Right cardiac atrium (tissue), 5 donors: ENCODE results near the gene ADAM22. TPM values are rescaled to one million over a fixed set of nuclear protein-coding genes. Genes with fewer than 3 reads are reported as not detected.

Experiments used
- ATAC-seq, 2 donors: fragments of 200-7000 bp; cut with Tn5 transposase; one replicate each; pipeline versions ENCODE4 v1.8.0 to v1.9.1; 2020; ENCODE audit warnings: moderate library complexity in 2 of 2, mild to moderate bottlenecking in 1 of 2
- DNase-seq, 3 donors: peaks; one replicate each; pipeline ENCODE4 v3.0.0-alpha.2; 2020
- H3K27ac ChIP-seq: one replicate; pipeline ENCODE4 v1.5.1; 2013; ENCODE audit warnings: mild to moderate bottlenecking, low read length, control low read depth, moderate library complexity
- H3K27me3 ChIP-seq: one replicate; pipeline ENCODE4 v1.6.1; 2013; ENCODE audit not compliant: control insufficient read depth, insufficient read depth
- H3K4me1 ChIP-seq: one replicate; pipeline ENCODE4 v1.6.1; 2013; ENCODE audit warnings: low read length; ENCODE audit not compliant: control insufficient read depth, insufficient read depth
- H3K4me3 ChIP-seq: one replicate; pipeline ENCODE4 v1.5.1; 2013; ENCODE audit warnings: low read length, control low read depth
- H3K9me3 ChIP-seq: one replicate; pipeline ENCODE4 v1.6.1; 2013; ENCODE audit warnings: low read length; ENCODE audit not compliant: control insufficient read depth
- WGBS: extraction: QIAGEN DNeasy Blood & Tissue Kit; methylation state at CpG from one replicate; pipeline ENCODE4 v1.1.7; 2013; 5-methylcytosine and 5-hydroxymethylcytosine counted together
- intact Hi-C, 4 donors: fragments of 100-400 bp; cut with DNase I; formaldehyde crosslinking; loops; one replicate each; pipeline versions ENCODE4 v1.11.0 to v1.14.0; 2022 to 2023
- polyA plus RNA-seq: library from polyadenylated mRNA; stranded (reverse); fragments of 200-250 nt; gene quantifications from one replicate; pipeline ENCODE4 v1.2.3, GENCODE V29; 2013
- total RNA-seq, 4 donors: library from RNA; stranded (reverse); fragmentation: NEBNext Ultra II Directional; extraction: Animal tissue kit (Norgen Biotek cat#: 25700); gene quantifications; one replicate each; pipeline ENCODE4 v1.2.1, GENCODE V29; 2021
- donor health status: healthy with polysubstance abuse.
- donor health status: DM: no; HTN: yes; CAD: no.
- donor health status: DM: no; HTN: no; CAD: no.
- donor health status: DM: no; HTN: yes; CAD: no; lungs with severe emphysema.
- donor health status: DM: yes; HTN: yes; CAD: no.

Gene ADAM22
- total and polyA plus RNA-seq, 5 donors = 0.57 to 5.6 (median 2.9) TPM

DNA sequence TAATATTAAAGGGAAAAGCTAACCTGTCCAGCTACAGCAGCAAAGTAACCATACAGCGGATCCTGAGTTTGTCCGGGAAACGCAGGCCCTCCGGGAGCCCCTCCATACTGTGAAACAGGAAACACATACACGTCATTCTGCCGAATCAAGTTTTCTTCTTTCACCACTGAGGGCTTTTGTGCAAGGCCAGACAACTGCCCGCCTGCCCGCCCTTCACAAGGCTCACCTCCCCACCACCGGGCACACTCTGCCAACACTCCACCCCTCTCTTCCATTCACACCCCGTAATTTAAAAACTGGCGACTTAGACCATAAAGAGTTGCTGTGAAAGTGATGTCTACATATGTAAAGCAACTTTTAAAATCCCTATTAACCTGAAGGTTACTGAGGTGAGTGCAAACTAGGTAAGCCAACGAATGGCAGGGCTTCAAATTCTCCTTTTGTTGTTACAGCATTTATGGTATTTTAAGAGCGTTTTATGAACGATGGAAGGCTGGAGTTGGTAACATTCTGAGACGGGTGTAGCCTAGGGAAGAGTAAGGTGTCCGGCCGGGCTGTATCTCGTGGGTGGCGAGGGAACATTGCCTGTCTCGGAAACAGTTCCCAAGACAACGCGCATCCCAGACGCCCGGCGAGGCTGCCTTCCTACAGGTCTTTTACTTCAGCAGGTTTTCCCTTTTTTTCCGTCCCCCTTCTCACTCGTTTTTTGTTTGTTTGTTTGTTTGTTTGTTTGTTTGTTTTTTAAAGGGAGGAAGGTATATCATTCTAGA lies 285.0 kb downstream of the ADAM22 start:
- Histone ChIP-seq H3K4me3 (peak overlapping the region; percentile 97), H3K9me3 (no peaks in the 10 kb centered on the region), H3K27me3 (no peaks in the 10 kb centered on the region), H3K27ac (no peak overlapping the region), H3K4me1 (peaks cover 2% of the 10 kb centered on the region)
- peak; percentile 46 to 61 for ATAC-seq
- WGBS = 1% methylated on average over 27 of the region's 27 CpGs
- peak; percentile 42 to 76 (median 70) for DNase-seq
- intact Hi-C loops = no loop called here

DNA sequence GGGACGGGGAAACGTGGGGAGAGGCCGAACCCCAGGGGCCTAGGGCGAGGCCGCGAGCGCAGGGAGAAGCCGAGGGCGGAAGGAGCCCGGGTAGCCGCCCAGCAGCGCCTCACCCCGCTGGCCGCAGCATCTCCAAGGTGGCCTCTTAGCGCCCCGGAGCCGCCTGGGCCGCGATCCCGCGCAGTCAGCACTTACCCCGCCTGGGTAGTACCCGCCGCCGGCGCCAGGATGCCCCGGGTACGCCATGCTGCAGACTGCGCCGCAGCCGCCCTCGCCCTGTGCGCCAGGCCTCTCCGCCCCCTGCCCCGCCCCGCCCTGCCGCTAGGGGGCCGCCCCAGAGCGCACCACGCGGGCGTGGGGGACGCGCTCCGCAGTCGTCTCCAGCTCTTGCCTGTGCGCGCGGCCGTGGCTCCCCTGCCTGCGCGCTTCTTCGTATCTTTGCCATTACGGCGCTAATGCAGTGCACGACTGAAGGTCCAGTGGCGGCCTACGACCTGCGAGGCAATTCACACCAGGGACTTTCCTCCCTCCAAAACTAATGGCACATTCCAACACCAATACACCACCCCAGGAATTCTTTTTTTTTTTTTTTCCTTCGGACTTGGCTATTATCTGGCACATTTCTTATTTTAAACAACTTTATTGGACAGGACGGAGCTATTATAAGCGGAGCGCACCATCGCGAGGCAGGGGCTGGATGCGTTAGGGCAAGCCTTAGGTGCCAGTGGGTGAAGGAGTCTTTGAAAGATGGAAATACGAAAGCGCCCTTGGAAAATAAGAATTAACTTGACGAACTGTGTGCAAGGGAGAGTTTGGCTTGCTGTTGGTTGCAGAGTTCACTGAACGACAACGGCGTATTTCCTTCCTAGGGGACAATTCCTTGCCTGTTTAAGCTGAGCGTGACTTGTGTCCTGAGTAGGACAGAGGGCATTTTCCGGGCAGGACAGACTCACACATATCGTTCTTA lies 286.0 kb downstream of the ADAM22 start, which contains the start of gene SRI:
Gene SRI (minus strand): TSS at position 258 of the 967 bp plus-strand sequence. CDS start 12 bp downstream, at position 246.
- peak; percentile 87 to 96 (median 95) for DNase-seq
- no peaks in the 10 kb centered on the region for H3K9me3 ChIP-seq
- ATAC-seq = peak; percentile 99 to 100
- WGBS = under 1% methylated on average over 75 of the region's 75 CpGs
- H3K27ac ChIP-seq = peak within 1 kb of the TSS; percentile 96
- intact Hi-C loops = no loop called here
- peaks cover 2% of the 10 kb centered on the region for H3K4me1 ChIP-seq
- no peaks in the 10 kb centered on the region for H3K27me3 ChIP-seq
- H3K4me3 ChIP-seq = peak within 1 kb of the TSS; percentile 97

DNA sequence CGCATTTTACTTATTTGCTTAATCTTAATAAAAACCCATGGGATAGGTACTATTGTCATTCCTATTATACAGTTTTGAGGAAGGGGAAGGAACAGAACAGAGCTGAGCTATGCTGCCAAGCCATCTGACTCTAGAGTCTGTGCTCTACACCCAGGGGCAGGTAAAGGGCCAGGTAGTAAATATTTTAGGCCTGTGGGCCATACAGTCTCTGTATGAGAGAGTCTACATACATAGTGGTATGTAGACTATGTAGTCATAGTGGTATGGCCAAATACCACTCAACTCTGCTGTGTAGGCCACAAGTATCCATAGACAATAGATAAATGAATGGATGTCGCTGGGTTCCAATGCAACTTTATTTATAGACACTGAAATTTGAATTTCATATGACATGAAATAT lies 289.2 kb downstream of the ADAM22 start:
- DNase-seq (no peak), ATAC-seq (no peak)
- Histone ChIP-seq H3K4me1 (no peaks in the 10 kb centered on the region), H3K27ac (no peak overlapping the region), H3K9me3 (no peaks in the 10 kb centered on the region), H3K4me3 (no peak overlapping the region), H3K27me3 (no peaks in the 10 kb centered on the region)
- 96% methylated on average over 2 of the region's 2 CpGs for WGBS
- intact Hi-C loops = no loop called here

DNA sequence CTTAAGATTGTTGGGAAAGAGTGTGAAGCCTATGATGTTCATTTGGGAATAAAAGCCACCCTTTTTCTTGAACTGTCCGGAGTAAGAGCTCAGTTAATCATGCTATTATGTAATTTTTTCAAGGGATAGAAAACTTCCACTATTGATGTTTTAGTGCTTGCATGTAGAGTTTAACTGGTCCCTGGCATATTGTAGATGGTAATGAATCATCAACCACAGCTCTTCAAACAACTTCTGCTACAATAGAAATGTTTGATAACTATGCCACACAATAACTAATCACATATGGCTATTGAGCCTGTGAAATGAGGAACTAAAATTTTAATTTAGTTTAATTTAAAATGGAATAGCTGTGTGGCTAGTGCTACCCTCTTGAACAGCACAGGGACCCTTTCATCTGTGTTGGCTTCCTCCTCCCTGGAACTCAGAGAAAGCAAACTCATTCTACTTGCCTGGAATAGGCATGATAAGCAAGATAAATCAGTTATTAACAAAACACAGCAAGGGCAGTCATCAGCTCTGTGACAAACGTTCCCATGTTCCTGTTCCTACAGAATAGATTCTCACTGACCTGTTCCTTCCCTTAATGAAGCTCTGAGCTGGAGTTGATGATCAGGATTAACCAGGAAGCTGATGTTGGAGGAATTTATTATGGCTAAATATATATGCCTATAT lies 290.7 kb downstream of the ADAM22 start:
- Histone ChIP-seq H3K4me3 (no peak overlapping the region), H3K4me1 (no peaks in the 10 kb centered on the region), H3K27ac (no peak overlapping the region), H3K27me3 (no peaks in the 10 kb centered on the region), H3K9me3 (no peaks in the 10 kb centered on the region)
- intact Hi-C loops = no loop called here
- ATAC-seq (no peak), DNase-seq (no peak)
- WGBS = 50% methylated on average over 2 of the region's 2 CpGs

DNA sequence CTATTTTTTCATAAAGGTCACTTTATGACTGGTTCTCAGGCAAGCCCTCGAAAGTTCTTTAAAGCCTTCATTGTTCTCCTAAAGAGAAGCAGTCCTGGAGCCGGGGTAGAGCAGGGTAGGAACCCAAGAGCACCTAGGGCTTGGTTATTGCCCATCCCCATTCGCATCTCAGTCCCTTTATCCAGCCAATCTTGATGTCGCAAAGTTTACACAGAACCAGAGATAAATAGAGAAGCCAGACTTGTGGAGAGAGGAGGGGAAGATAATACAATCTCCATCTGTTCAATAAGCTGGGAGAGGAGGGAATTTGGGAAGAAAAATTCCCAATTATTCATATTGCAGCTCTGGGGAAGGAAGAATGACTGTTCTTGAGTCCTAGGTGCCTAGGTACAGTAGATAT lies 292.1 kb downstream of the ADAM22 start:
- 86% methylated on average over 4 of the region's 4 CpGs for WGBS

DNA sequence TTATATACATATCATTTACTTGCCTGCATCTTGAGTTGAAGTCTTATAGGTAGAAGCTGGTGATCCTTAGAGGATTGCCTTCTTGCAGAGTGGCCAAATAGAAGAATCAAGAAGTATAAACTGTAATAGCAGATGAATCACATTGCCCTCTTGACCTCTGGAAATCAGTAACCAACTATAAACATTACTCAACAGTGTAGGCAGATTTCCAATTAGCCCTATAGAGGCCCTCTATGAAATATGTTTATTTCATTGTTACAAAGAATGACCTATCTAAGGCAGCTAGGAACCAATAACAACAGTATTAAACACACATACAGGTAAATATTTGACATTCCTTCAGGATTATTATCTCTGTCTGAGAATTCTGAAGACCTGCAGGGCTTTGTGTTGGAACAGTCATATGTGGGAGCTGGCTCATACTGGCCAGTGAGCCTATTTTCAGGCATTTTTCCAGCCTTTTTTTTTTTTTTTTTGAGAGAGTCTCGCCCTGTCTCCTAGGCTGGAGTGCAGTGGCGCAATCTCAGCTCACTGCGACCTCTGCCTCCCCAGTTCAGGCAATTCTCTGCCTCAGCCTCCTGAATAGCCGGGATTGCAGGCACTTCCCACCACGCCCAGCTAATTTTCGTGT lies 292.9 kb downstream of the ADAM22 start:
- no peaks in the 10 kb centered on the region for H3K27me3 ChIP-seq
- no peaks in the 10 kb centered on the region for H3K9me3 ChIP-seq
- WGBS = 89% methylated on average over 6 of the region's 6 CpGs
- H3K4me1 ChIP-seq = no peaks in the 10 kb centered on the region
- ATAC-seq (peak in 1 of 2 donors; percentile 40), DNase-seq (peak in 1 of 3 donors; percentile 46)
- intact Hi-C loops = no loop called here
- no peak overlapping the region for H3K4me3 ChIP-seq
- H3K27ac ChIP-seq = no peak overlapping the region

More for the DNA sequence above, 292.1 kb downstream of the ADAM22 start:
- no peaks in the 10 kb centered on the region for H3K4me1 ChIP-seq
- DNase-seq (no peak), ATAC-seq (no peak)
- H3K9me3 ChIP-seq = no peaks in the 10 kb centered on the region
- H3K4me3 ChIP-seq = no peak overlapping the region
- no peaks in the 10 kb centered on the region for H3K27me3 ChIP-seq
- H3K27ac ChIP-seq = no peak overlapping the region
- intact Hi-C loops = no loop called here

DNA sequence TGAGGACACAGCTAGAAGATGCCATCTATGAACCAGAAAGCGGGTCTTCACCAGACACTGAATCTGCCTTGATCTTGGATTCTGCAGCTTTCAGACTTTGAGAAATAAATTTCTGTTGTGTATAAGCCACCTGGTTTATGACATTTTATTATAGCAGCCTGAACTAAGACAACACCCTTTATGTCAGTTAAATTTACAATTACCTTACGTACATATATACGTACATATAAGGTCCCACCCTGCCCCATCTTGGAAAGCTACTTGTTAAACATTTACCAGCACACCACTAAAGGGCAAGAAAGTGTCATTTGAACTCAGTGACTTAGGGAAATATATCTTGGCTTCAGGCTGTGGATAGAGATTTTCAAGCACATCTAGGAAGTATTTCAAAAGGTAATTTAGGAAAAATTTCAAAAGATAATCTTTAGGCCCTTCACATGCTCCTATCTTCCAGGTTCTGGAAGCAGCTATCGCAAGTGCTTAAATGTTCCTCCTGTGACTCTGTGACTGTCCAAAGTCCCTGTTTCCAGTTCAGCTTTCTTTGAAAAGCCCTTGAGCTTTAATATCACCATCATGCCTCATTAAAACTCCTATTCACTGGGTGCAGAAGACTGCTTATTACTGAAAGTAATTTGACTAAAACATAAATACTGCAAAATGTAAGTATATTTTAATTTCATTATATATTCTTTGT lies 295.4 kb downstream of the ADAM22 start:
- H3K27me3 ChIP-seq = no peaks in the 10 kb centered on the region
- ATAC-seq (no peak), DNase-seq (no peak)
- no peaks in the 10 kb centered on the region for H3K9me3 ChIP-seq
- 96% methylated on average over 4 of the region's 4 CpGs for WGBS
- no peak overlapping the region for H3K27ac ChIP-seq
- H3K4me1 ChIP-seq = no peaks in the 10 kb centered on the region
- H3K4me3 ChIP-seq = no peak overlapping the region
- intact Hi-C loops = no loop called here

DNA sequence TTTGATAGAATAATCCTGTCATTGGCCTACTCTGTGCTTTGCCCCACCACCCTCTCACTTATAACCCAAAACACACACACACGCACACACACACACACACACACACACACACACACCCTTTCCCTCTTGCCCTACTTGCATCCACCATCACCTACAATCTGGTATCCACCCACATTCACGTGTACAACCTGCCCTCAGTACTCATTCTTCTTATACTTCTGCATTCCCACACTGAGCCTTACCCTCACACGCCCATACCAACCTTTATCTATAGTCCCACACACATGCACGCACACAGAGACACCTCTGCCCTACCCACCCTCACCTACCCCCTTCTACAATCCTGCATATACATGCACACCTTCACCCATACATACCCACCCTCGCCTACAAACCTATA lies 296.6 kb downstream of the ADAM22 start:
- intact Hi-C loops = no loop called here
- WGBS = 81% methylated on average over 5 of the region's 5 CpGs
- peak in 1 of 2 donors; percentile 29 for ATAC-seq

DNA sequence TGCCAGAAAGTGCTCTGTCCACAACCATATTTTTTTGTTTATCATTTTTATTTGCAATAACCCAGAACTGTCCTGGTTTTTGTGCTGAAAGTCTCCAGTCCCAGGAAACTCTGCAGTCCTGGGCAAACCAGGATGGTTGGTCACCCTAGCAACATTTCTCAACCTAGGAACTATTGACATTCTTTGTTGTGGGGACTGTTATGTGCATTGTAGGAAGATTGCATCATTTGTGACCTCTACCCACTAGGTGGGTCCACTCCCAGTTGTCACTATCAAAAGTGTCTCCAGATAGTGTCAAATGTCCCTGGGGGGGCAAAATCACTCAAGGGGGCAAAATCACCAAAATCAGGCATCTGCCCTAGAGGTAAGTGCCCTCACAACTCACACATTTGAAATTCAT lies 299.8 kb downstream of the ADAM22 start:
- ATAC-seq = no peak
- Histone ChIP-seq H3K4me3 (no peak overlapping the region), H3K9me3 (no peaks in the 10 kb centered on the region), H3K4me1 (no peaks in the 10 kb centered on the region), H3K27ac (no peak overlapping the region), H3K27me3 (no peaks in the 10 kb centered on the region)
- intact Hi-C loops = no loop called here
- DNase-seq = no peak

More for the DNA sequence above, 296.6 kb downstream of the ADAM22 start:
- H3K27ac ChIP-seq = no peak overlapping the region
- H3K27me3 ChIP-seq = no peaks in the 10 kb centered on the region
- no peak overlapping the region for H3K4me3 ChIP-seq
- DNase-seq = no peak
- H3K4me1 ChIP-seq = no peaks in the 10 kb centered on the region
- H3K9me3 ChIP-seq = no peaks in the 10 kb centered on the region

DNA sequence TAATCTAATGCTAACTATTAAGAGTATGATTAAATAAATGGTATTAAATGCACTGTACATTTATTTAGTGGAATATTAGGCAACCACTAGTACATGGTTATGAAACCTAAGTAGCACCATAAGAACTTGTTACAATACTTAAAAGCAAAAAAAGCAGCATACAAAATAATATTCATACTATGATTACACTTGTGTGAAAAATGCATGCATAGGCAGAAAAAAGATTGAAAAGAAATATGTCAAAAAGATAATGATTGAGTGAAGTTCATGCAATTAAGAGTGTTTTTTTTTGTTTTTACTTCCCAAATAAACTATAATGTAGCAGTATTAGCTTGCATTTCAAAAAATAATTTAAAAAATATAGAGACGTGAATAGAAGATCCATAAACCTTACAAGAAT lies 305.8 kb downstream of the ADAM22 start:
- Histone ChIP-seq H3K27me3 (no peaks in the 10 kb centered on the region), H3K4me1 (no peaks in the 10 kb centered on the region), H3K9me3 (no peaks in the 10 kb centered on the region), H3K4me3 (no peak overlapping the region), H3K27ac (no peak overlapping the region)
- WGBS = 92% methylated on average over 1 of the region's 1 CpG
- intact Hi-C loops = loop anchor here in 2 of 4 donors (5.0 to 10.0 kb wide), 3 partner anchors 112 to 1385 kb away; no protein-coding TSS in a partner anchor
- no peak for DNase-seq
- ATAC-seq = no peak
